Measurements from ENCODE around the gene CFAP54.

CFAP54 gene

GRCh38 chr12:96858162-96858561 lies 368.8 kb downstream of the CFAP54 start:
- DNase-seq: no peak

GRCh38 chr12:96861656-96862055 lies 372.3 kb downstream of the CFAP54 start:
- no peak for DNase-seq

- DNase-seq: no peak
These were observed 372.9 kb downstream of the CFAP54 start for GRCh38 chr12:96862326-96862725.

GRCh38 chr12:96864335-96864734 lies 375.0 kb downstream of the CFAP54 start:
- no peak for DNase-seq

- no peak for DNase-seq
These were observed 377.6 kb downstream of the CFAP54 start for GRCh38 chr12:96866801-96867590.

- no peak for DNase-seq
These were observed 381.6 kb downstream of the CFAP54 start for GRCh38 chr12:96870946-96871345.

- no peak for DNase-seq
These were observed 383.6 kb downstream of the CFAP54 start for GRCh38 chr12:96872961-96873360.

- DNase-seq: no peak
These were observed 384.8 kb downstream of the CFAP54 start for GRCh38 chr12:96874211-96874610.

GRCh38 chr12:96876966-96877365 lies 387.6 kb downstream of the CFAP54 start:
- DNase-seq: no peak

GRCh38 chr12:96878704-96879103 lies 389.3 kb downstream of the CFAP54 start:
- no peak for DNase-seq

GRCh38 chr12:96879301-96879700 lies 389.9 kb downstream of the CFAP54 start:
- DNase-seq: no peak

- no peak for DNase-seq
These were observed 390.8 kb downstream of the CFAP54 start for GRCh38 chr12:96880220-96880619.

- no peak for DNase-seq
These were observed 392.2 kb downstream of the CFAP54 start for GRCh38 chr12:96881608-96882007.

GRCh38 chr12:96882862-96883261 lies 393.5 kb downstream of the CFAP54 start:
- DNase-seq: no peak

GRCh38 chr12:96883571-96883970 lies 394.2 kb downstream of the CFAP54 start:
- no peak for DNase-seq

- DNase-seq: no peak
These were observed 397.8 kb downstream of the CFAP54 start for GRCh38 chr12:96886998-96887677.

- DNase-seq: no peak
These were observed 400.0 kb downstream of the CFAP54 start for GRCh38 chr12:96889273-96889933.

- no peak for DNase-seq
These were observed 401.0 kb downstream of the CFAP54 start for GRCh38 chr12:96890331-96890730.

- no peak for DNase-seq
These were observed 402.7 kb downstream of the CFAP54 start for GRCh38 chr12:96892104-96892503.

- DNase-seq: no peak
These were observed 408.0 kb downstream of the CFAP54 start for GRCh38 chr12:96897421-96897820.

- no peak for DNase-seq
These were observed 411.8 kb downstream of the CFAP54 start for GRCh38 chr12:96901175-96901574.

GRCh38 chr12:96902076-96902475 lies 412.7 kb downstream of the CFAP54 start:
- no peak for DNase-seq

GRCh38 chr12:96906498-96906848 lies 417.1 kb downstream of the CFAP54 start:
- no peak for DNase-seq

Data from SHP77 treated with DMSO at 0.1 percent for 48 hours (cell line).